Testis (tissue), 2 donors: ENCODE data around the gene DIO3.

Experiments used
- CTCF ChIP-seq, 3 experiments: fragments of 450-650 bp in 2 of 3; fragments of 200-600 bp in 1 of 3; sonication (generic) in 1 of 3; IDR thresholded peaks; one replicate each; pipeline ENCODE4 v1.5.1; 2016 to 2019; ENCODE audit warnings: antibody characterized with exemption in 3 of 3, mild to moderate bottlenecking in 2 of 3, moderate library complexity in 1 of 3
- POLR2A ChIP-seq: fragments of 450-650 bp; IDR thresholded peaks from one replicate; pipeline ENCODE4 v1.6.1; 2017; ENCODE audit warnings: antibody characterized with exemption, mild to moderate bottlenecking, moderate library complexity

DNA sequence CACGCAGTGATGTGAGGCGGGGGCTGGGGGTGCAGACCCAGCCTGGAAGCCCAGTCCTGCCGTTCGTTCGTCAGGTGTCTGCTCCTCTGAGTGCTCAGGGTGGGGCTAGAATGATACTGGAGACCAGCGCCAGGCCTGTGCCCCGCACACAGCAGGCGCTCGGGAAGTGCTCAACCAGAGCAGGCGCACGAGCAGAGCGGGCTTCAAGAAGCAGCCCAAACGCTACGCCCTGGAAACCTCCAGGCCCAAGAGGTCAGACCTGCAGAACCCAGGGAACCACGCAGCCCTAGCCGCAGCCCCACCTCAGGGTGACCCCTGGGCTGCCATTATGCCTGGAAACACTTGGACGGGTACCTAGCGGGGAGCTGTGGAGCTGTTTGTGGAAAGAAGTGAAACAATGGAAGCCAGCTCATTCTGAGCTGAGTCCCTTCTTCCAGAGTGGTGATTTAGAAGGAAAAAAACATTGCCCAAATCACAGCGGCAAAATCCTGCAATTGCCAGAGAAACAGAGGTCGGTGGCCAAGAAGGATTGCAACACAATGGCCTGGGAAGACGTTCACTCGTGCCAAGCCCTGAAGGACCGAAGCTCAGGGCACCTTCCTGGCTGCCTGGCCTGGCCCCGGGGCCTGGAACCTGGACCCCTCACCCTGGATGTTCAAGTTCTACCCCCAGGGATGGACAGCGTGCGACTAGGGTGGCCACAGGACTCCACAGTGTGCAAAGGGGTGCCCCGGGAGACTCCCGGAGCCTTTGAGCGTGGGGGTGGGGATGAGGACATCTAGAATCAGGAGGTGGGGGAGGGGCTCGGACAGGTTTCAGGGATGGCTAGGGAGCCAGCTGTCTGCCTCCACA is 40.4 kb upstream of the DIO3 start:
- no peak for TF ChIP-seq CTCF (IDR thresholded peaks at IDR 0.05)
- no peak for TF ChIP-seq POLR2A
